Inflammatory macrophage (primary cell): ENCODE data around the gene CACNA1C.
"Not testable (repeated sequence)": the region's sequence is repeated elsewhere in the genome, so short reads cannot be mapped to it uniquely, and the experiment has no call there.

Experiments
- DNase-seq, 2 donors: peaks; one replicate each; pipeline ENCODE4 v3.0.0-alpha.2; 2020 to 2022

The CACNA1C gene

DNA sequence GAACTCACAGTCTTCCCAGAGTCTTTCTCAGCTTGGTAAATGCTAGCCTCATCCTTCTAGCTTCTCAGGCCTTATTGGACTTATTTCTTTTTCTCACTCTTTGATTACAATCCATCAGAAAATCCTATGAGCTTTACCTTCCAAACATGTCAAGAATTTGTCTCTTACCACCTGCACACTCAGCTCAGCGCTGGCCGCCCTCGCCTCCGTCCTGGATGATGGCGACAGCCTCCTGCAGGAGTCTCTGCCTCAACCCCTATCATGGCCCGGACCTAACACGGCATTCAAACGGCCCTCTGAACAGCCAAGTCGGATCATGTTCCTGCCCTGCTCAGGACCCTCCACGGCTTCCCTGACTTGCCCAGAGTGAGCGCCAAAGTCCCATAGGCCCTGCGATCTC is 408.9 kb downstream of the CACNA1C start:
- no peak for DNase-seq

DNA sequence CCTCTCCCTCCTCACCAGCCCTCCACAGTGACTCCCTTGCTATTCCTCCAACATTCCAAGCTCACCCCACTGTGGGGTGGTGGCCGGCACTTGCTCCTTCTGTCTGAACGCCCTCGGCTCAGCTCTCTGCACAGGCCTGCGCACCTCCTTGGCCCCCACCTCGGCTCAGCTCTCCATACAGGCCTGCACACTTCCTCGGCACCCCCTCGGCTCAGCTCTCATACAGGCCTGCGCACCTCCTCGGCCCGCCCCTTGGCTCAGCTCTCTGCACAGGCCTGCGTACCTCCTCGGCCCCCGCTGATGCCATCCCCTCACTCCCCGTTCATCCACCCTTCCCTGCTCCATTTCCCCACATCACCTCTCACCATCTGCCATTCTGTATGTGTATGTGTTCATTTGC is 409.3 kb downstream of the CACNA1C start:
- no peak for DNase-seq

DNA sequence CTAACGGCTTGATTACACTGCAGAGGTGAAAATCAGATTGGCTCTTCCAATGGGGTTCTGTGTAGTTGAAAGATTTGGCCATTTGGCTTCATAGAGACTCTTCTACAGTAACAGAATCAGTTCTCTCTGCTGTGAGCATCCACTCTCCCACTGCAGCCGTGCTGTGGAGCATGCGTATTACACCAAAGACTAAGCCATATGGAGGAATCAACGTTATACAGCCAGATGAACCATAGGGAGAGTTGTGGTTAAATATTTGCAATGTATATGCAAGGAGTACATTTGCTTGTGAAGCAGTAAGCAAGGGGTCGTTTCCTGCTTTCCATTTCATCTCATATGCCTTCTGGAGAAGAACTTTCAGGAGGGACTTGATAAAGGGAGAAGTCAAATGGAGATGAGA is 410.9 kb downstream of the CACNA1C start:
- no peak for DNase-seq

DNA sequence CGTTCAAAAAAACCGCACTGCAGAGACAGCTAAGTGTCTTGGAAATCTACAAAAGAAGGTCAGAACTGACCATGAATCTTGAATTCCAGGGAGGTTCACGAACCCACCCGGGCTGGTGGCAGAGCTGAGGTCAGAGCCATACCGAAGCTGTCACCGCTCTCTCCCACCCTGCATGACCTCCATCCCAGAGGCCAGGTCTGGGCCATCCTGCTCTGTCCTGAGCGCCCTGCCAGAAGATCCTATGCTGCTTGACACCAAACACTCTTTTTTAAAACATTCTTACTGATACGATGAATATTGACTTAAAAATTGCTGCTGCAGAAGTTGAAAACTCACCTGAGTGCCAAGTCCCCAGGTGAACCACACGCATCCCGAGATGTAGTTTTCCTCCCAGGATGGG is 412.9 kb downstream of the CACNA1C start:
- DNase-seq: no peak

DNA sequence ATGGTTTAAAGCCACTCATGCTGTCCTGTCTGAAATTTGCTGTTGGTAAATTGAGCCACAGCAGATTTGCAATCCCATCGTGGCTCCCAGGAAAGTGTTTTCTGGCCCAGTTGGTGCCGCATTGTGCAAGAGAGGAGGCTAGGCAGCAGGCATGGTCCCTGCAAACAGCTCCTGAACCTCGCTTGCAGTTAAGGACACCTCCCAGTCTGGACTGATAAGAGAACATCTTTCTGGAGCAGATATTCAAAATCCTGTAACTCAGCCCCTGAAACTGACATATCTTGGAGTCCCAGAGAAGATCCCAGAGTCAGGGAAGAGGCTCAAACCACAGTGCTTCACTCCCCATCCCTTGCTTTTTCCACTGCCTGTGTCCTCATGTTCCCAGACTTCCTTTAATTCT is 413.4 kb downstream of the CACNA1C start:
- no peak for DNase-seq

DNA sequence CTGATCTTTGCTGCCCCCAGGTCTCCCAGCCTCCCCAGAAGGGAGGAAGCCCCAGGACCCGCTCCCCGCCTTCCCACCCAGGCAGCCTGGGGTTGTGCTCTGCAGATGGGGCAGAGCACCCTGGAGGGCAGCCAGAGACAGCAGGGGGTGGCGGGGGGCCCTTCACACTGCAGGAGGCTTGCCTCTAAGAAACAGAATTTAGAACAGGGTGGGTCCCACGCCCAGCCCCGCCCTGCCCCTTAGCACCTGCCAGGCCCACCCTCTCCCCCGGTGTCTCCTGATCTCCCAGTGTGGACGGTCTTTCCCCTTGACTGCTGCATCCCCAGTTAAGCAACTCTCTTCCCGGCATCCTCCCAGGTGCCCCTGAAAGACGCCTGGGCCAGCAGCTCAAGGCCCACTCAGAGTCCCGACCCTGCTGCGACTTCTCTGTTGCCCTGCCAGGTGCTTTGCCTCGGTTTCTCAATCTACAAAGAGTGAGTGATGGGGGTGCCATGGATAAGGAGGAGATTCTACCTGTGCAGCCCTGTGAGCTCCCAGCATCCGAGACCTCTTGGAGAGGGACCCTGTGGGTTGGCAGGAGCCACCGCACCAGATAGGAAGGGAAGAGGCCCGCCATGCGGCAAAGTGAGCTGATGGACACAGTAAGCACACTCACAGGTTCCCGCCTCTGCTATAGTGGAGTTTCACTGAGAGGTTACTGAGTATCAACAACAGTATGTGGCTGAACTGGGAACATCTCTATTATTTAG is 414.8 kb downstream of the CACNA1C start:
- DNase-seq: no peak

DNA sequence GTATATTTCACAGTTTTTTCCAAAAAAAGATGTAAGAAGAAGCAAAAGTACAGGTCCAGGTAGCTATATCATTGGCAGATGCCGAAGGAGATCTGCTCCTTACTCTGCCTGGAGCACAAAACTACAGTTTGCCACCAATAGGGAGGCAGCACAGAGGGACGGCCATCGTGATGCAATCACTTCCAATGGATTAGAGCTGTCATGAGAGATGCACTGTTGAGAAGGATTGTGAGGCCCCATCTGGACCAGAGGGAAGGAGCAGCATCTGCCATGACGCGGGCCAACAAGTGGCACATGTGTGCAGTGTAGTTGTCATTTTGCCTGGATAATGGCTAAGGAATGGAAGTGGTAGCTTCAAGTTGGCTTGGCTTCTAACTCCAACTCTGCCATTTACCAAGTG is 423.2 kb downstream of the CACNA1C start:
- DNase-seq: no peak

DNA sequence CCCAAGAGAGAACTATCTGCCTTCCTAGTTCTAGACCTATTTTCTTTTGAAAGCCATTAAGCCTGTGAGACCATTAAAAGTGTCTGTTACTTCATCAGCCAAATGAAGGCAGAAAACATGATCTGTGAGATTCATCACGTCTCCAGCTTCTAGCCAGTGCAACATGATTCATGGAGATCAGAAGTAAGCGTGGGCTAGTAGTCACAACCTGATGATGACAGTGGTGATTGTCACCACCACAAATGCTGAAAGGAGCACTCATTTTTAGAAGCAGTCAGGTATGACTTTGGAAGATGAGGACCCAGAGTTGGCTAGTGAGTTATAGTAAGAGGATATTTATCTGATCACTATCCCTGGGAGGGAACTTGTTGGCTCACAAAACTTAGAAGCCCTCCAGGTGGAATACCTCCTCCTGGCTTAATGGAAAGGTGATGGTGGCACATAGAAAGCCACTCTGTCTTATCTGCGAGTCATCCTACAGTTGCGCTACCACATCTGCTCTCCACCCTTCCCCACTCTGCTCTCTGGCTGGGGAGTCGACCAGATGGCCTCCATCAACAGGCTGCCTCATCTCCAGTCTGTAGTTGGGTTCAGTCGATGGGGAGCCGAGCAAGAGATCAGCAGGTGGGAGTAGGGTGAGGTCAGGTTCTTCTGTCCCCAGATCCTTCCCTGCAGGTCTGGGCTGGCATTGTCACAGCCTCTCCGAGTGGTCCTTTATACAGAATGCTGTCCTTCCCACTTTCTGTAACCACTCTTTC is 424.4 kb downstream of the CACNA1C start:
- DNase-seq: no peak

DNA sequence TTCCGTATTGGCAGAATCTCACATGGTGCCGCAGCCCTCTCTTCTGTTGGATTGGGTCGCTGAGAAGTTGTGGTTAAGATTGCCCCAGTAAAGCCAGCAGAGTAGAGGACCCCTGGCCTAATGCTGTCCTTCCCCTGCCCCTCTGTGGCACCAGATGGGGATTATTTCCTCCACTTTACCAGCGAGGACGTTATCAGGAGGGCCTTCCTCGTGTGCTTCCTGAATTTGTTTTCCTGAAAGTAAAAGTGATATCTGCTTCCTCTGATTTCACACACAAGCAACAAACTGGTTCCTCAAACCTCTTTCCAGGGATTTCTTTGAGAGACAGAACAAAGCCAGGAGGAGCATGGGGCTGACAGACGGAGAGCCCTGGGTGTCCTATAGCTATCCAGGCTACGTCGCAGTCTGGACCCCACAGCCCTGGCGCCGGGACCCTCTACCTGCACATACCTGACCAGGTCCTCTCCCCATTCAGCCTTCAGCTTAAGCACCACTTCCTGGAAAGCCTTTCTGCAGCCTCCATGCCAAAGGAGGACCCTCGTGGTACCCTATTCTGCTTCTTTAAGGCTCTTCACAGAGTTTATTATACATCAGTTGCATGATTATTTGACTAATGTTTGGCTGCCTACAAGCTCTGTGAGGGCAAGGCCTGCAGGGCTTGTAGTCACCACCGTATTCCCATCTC is 427.2 kb downstream of the CACNA1C start:
- peak; percentile 40 to 42 for DNase-seq

DNA sequence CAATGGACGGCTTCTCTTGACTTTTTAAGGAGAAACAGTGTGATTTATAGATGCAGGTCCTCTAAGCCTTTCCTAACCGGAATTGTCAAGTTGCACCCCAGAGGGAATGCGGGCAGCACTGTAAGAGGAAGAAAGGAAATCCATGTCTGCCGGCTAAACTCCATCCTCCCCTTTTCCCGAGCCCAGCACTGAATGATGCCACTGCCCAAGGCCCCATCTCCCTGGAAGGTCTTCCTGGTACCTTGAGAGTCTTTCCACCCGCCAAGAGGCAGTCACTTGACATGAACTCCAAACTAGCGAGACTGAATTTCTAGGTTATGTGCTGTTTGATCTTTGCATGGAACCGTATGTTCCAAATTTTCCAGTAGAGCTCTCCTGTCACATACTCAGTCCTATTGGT is 428.6 kb downstream of the CACNA1C start:
- no peak for DNase-seq

DNA sequence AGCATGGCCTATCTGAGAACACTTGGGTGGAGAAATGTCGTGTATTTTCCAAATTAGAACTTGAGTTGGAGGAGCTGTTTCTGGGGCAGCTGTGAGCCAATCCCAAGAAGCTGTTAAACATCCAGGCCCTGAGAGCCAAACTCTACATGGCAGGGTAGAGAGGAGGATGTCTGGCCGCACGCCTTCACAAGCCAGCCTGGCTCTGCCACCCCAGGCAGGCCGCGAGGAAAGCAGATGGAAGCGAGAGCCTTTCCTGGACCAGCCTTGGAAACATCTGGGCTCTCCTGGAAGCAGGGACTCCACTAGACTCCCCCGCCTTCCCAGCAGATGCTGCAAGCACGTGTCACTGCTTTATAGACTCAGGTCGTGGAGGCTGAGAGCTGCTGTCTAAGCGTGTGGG is 429.2 kb downstream of the CACNA1C start:
- DNase-seq: no peak

DNA sequence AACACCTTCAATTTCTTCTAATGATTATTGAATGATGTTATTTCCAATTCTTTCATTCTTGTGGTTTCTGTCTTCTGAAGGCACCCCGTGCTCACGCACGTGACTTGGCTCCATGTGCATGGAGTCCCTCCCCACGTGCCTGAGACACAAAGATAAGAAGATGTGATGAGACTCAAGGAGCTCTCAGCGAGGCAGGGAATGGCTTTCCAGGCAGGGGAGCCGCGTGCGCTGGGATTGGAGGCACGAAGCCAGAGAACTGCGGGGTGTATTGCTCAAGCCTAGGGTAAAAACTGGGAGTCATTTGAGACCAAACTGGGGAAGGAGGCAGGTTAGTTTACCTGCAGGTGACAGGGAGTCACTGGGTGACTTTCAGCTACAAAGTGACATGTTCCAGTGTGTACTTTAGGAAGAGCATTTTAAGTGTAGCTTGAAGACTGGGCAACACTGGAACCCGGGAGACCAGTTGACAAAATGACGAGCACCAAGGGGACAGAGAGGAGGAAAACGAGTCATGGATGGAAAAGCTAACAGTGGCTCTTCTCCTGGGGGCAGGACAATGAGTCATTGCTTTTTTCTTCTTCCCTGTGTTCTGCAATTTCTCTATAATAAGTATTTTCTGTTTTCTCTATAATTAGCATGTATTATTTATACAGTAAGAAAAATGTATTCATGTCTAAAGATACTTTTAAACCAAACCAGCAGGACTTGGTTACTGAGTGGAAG is 430.3 kb downstream of the CACNA1C start:
- DNase-seq: no peak

DNA sequence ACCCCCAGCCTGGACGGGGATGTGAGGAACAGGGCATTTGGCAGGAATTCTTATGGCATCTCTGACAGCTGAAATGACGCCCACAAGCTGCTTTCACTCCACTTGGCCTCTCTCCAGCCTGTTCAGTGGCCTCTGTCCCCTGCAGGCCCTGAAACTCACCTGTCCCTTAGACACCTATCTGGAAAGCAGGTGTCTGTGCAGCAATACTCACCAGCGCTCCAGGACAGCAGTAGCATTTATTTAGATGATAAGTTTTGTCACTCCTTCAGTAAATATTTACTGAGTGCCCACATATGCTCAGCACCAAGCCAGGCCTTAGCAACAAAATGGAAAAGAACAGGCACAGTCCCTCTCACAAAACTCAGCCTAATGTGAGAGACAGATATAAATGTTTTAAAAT is 430.9 kb downstream of the CACNA1C start:
- DNase-seq: no peak

DNA sequence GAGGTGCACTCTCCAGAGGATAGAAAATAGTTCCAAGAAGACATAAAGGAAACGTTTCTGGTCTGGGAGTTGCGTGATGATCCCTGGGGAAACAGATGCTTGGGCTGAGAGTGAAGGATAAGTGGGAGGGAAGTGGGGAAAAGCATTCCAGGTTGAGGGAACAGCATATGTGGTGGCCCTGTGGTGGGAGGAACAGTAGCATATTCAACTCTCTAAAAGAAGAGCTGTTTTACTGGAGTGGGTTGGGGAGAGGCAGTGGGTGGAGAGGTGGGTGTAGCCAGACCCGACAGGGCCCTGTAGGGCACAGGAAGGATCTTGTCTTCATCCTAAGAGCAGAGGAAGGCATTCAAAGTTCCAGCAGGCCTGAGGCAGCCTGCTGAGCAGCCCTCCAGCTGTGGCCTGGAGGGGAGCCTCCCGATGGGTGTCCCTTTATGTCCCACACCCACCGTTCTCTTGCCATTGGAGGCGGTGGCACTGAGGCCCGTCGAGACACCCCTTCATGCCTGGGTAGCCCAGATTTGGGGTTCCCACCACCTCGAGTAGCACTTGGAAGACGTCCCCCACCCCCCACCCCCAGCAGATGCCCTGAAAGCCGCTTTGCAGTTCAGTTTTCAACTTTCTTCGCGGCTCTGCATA is 431.5 kb downstream of the CACNA1C start:
- DNase-seq: no peak

DNA sequence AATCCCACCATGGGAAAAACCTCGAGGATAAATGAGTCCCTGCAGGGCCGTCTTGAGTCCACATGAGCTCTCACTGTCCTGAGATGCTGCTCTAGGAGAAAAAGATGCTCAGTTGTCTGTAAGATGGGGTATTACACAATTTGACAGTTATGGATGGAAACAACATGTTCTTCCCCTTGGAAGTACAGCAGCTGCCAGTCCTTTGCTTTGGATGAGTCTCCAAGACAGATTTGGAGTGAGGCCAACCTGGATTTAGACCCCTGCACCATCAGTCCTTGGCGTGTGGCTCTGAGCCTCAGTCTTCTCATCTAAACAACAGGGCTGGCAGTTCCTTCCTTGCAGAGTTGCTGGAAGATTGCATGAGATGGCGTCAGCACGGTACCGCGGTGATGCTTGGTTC is 432.9 kb downstream of the CACNA1C start:
- no peak for DNase-seq

DNA sequence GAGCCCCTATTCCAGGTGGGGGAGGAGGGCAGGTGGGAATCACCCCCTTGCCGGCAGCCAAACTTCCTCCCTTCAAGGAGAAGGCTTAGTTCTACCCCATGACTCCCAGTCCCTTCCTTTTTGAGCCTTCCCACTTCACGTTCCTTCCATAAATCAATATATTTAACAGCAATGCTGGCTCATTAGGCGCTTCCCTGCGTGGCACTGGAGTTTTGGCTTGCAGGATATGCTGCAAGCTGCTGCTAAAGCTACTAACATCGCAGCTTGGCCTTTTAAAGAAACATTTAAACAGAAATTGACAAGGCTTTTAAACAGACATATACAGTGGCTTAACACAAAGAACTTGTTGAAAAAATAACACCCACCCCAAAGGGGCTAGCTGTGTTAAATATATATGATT is 434.0 kb downstream of the CACNA1C start:
- DNase-seq: no peak

DNA sequence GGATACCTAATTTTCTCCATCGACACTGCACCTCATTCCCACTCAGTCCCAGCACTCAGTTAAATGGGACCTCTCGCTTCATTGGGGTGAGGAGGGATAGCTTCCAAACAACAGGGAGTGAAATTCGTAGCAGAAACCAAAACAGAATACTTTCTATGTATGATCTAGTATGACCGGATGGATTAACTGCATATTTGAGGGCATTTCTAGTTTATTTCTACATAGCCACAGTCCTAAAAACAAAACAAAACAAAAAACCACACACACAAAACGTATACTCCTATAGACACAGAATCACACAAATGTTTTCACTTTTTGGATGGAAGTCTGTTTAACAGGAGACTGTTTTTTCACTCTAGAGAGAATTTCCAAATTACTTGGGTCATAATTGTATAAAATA is 434.5 kb downstream of the CACNA1C start:
- no peak for DNase-seq

DNA sequence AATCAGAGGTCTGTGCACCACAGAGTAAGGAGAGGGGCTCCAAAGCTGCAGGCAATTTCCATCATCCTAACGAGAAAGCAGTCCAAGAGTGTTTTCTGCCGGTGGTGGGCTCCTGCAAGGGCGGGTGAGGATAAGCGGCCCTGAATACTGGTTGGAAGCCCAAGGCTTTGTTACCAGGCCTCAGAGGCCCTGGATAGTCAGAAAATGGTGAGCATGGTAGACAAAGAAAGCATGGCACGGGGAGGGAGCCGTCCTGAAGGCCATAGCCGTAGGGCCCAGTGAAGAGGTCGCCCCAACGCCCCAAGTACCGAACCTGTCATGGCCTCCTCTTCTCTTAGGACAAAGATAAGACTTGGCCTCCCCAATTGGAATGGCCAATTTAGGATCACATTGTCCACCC is 435.3 kb downstream of the CACNA1C start:
- DNase-seq: no peak

DNA sequence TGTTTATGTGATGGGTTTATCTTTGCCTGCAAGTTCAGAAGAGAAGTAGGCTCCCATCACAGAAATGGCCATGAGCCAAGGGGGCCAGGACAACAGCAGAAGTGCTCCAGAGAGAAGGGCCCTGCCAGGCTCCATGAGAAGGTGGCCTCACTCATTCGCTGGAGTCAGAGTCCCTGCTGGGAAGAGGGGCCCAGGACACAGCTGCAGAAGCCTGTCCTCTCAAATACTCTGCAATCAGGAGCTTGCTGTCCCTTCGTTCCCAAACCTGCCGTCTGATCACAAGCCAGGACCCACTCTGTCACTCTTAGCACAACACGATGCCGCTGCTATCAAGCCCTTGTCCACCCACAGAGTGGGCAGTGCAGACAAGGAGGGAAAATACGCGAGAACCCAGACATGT is 435.8 kb downstream of the CACNA1C start:
- DNase-seq: no peak

DNA sequence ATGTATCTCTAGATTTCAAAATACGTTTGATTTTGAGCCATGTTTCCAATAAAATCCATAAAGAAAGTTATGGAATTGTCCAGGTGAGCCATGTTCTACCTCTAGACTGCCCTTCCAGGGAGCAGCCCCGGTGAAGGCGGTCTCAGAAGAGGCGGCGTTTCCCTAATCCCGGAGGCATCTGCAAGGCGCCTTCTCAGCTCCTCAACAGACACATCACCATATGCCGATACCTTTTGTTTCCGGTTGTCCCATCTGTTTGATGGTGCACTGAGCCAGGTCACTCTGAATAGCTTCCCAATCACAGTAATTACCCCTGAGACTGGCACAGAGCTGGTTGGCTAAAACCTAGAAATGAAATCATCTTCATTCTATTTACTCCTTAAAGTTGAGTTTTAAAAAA is 436.5 kb downstream of the CACNA1C start:
- no peak for DNase-seq

DNA sequence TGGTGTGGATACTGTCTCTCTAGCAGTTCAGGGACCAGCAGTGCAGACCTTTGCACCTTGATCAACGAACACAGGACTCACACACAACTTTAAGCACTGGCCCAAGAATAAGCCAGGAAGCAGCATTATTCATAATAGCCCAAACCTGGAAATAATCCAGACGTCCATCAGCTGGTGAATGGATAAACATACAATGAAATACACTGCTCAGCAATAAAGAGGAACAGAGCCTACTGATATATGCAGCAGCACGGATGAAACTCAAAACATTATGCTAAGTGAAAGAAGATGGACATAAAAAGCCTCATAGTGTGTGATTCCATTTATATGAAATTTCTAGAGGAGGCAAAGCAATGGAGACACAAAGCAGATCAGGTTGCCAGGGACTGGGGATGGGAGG is 438.0 kb downstream of the CACNA1C start:
- no peak for DNase-seq

DNA sequence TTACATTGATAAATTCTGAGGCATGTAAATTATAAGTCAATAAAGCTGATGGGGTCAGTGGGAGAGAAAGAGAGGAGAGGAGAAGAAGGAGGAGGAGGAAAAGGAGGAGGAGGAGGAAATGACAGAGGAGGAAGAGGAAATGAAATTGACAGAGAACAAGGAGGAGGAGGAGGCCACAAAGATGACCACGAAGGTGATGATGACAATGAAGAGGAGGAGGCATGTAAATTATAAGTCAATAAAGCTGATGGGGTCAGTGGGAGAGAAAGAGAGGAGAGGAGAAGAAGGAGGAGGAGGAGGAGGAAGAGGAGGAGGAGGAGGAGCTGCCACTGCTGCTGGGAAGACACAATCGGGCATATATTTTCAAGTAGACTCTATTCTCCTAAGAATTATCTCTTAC is 438.6 kb downstream of the CACNA1C start:
- not testable (repeated sequence) for DNase-seq

DNA sequence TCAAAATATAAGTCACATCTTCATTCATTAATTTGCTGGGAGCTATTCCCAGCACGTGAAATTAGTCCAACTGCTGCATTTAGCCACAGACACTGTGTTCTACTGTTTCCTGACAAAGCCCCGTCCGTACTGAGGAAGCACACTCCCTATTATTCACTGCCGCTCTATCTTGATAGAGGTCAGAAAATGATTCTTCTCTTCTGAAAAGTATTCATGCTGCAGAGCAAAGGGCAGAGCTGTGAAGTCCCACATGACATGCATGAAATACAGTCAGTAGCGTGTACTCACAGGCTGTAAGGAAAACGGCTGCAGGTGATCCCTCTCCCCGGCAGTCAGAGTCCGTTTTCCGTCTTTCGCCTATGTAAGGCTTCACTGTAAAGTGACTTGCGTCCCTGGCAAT is 439.4 kb downstream of the CACNA1C start:
- DNase-seq: no peak
